ENCODE data around the gene DNLZ.

GRCh38 chr9:136343121-136343883 lies 20.2 kb downstream of the DNLZ start:
- TF ChIP-seq CTCF (IDR thresholded peaks at IDR 0.05) (no peak), POLR2A (IDR thresholded peaks at IDR 0.05) (no peak)
